HepG2 (cell line): ENCODE results near the gene CHKB. TPM values are rescaled to one million over a fixed set of nuclear protein-coding genes. Genes with fewer than 3 reads are reported as not detected.

Source experiments
- ATAC-seq: fragments of 200-7000 bp; cut with Tn5 transposase; 3 replicates; pipeline ENCODE4 v1.9.1; 2020; ENCODE audit warnings: mild to moderate bottlenecking, moderate library complexity
- BruUV-seq: library from RNA; stranded (reverse); fragments of 400-500 nt; replicated peaks from 2 replicates; lab custom pipeline; 2021; lab: Mats Ljungman, UMichigan
- CTCF ChIA-PET: fragments of 300-600 bp; formaldehyde crosslinking; extraction: SDS; loops from one replicate; lab custom pipeline; 2021; ENCODE audit warnings: low total read pairs, inconsistent platforms, low intra/inter-chr PET ratio; lab: Yijun Ruan, JAX
- POLR2A ChIA-PET: fragments of 350-600 bp; sonication (Branson Sonifier 250); formaldehyde crosslinking; loops from one replicate; lab custom pipeline; 2020; ENCODE audit warnings: antibody characterized with exemption, inconsistent platforms; lab: Yijun Ruan, JAX
- DNase-seq: peaks from one replicate; pipeline ENCODE4 v3.0.0-alpha.2; 2015; ENCODE audit warnings: low spot score
- FAIRE-seq: peaks from 3 replicates; lab custom pipeline; 2011; peaks lifted over from hg19 to GRCh38; lab: Jason Lieb, UNC
- H2AFZ ChIP-seq: one replicate; pipeline ENCODE4 v1.6.1; 2011; ENCODE audit warnings: low read length, inconsistent platforms
- H3K27ac ChIP-seq: fragments of 300-600 bp; 3 replicates; pipeline ENCODE4 v1.8.0; 2011; ENCODE audit warnings: mixed run types, mild to moderate bottlenecking, mixed read lengths, low read length, inconsistent platforms; ENCODE audit not compliant: insufficient read depth; ENCODE audit errors: extremely low read length
- H3K27me3 ChIP-seq, 2 experiments: fragments of 200-600 bp in 1 of 2; 2 replicates in 1 of 2; 3 replicates in 1 of 2; pipeline versions ENCODE4 v1.6.0 to v1.8.0; 2011; ENCODE audit warnings: low read length in 2 of 2, mild to moderate bottlenecking in 2 of 2, moderate library complexity in 2 of 2, inconsistent platforms in 1 of 2; ENCODE audit not compliant: insufficient read depth in 2 of 2, control insufficient read depth in 1 of 2
- H3K36me3 ChIP-seq, 2 experiments: fragments of 200-600 bp in 1 of 2; replicated peaks in 1 of 2; 2 replicates in 1 of 2; 3 replicates in 1 of 2; pipeline versions ENCODE4 v1.5.1 to v1.8.0; 2011; ENCODE audit warnings: low read length in 2 of 2, inconsistent platforms in 1 of 2; ENCODE audit not compliant: insufficient read depth in 2 of 2, control insufficient read depth in 1 of 2
- H3K4me1 ChIP-seq: 2 replicates; pipeline ENCODE4 v1.5.1; 2012; ENCODE audit warnings: low read length, inconsistent platforms; ENCODE audit not compliant: insufficient read depth
- H3K4me2 ChIP-seq: 2 replicates; pipeline ENCODE4 v1.6.0; 2011; ENCODE audit warnings: low read depth, low read length, inconsistent platforms
- H3K4me3 ChIP-seq, 3 experiments: fragments of 200-600 bp in 1 of 3; sonication (generic), shearing (Covaris generic) in 1 of 3; replicated peaks in 1 of 3; 2 replicates each; pipeline ENCODE4 v1.5.1; 2011 to 2016; ENCODE audit warnings: low read length in 3 of 3, inconsistent platforms in 2 of 3, low read depth in 2 of 3, mild to moderate bottlenecking in 2 of 3, control low read depth in 1 of 3, mixed read lengths in 1 of 3; ENCODE audit not compliant: insufficient read depth in 1 of 3
- H3K79me2 ChIP-seq: one replicate; pipeline ENCODE4 v1.6.1; 2011; ENCODE audit warnings: low read length, inconsistent platforms; ENCODE audit not compliant: insufficient read depth
- H3K9ac ChIP-seq: 2 replicates; pipeline ENCODE4 v1.6.0; 2011; ENCODE audit warnings: mild to moderate bottlenecking, low read depth, low read length, inconsistent platforms; ENCODE audit not compliant: insufficient read depth
- H3K9me3 ChIP-seq: 2 replicates; pipeline ENCODE4 v1.5.1; 2012; ENCODE audit warnings: mild to moderate bottlenecking, low read length
- H4K20me1 ChIP-seq: 2 replicates; pipeline ENCODE4 v1.6.0; 2011; ENCODE audit warnings: inconsistent platforms, mild to moderate bottlenecking, low read length, moderate library complexity; ENCODE audit not compliant: insufficient read depth
- ASH2L ChIP-seq: fragments of 300-600, 200-600 bp; sonication (generic); IDR thresholded peaks from 2 replicates; pipeline ENCODE4 v1.7.0; 2017; ENCODE audit warnings: low read depth, mild to moderate bottlenecking, moderate library complexity, mixed read lengths, low read length; ENCODE audit not compliant: insufficient read length
- GTF3A ChIP-seq: sonication (generic); formaldehyde crosslinking; conservative IDR thresholded peaks from 2 replicates; pipeline ENCODE4 v1.4.0; 2020; ENCODE audit warnings: mild to moderate bottlenecking, missing genetic modification reagents
- HDAC1 ChIP-seq: sonication (generic); formaldehyde crosslinking; IDR thresholded peaks from 2 replicates; pipeline ENCODE4 v1.5.1; 2020; ENCODE audit warnings: mild to moderate bottlenecking, missing genetic modification reagents
- HNF4G ChIP-seq, 2 experiments: sonication (generic) in 1 of 2; formaldehyde crosslinking in 1 of 2; IDR thresholded peaks; 2 replicates each; pipeline versions ENCODE4 v1.4.0 to v1.6.1; 2011 to 2020; ENCODE audit warnings: borderline replicate concordance in 2 of 2, low read depth in 2 of 2, mild to moderate bottlenecking in 2 of 2, low read length in 1 of 2, missing genetic modification reagents in 1 of 2, moderate library complexity in 1 of 2
- NBN ChIP-seq: fragments of 450-650 bp; conservative IDR thresholded peaks from 2 replicates; pipeline ENCODE4 v1.6.1; 2017
- NFE2L1 ChIP-seq: sonication (generic); formaldehyde crosslinking; IDR thresholded peaks from 2 replicates; pipeline ENCODE4 v1.4.0; 2020; ENCODE audit warnings: missing genetic modification reagents, mild to moderate bottlenecking, borderline replicate concordance
- RFXANK ChIP-seq: IDR thresholded peaks from 2 replicates; pipeline ENCODE4 v1.6.1; 2016
- SMAD9 ChIP-seq: sonication (generic); formaldehyde crosslinking; IDR thresholded peaks from 2 replicates; pipeline ENCODE4 v1.5.1; 2020; ENCODE audit warnings: mild to moderate bottlenecking, missing genetic modification reagents
- STAG1 ChIP-seq: sonication (generic); formaldehyde crosslinking; IDR thresholded peaks from 2 replicates; pipeline ENCODE4 v1.4.0; 2020; ENCODE audit warnings: missing genetic modification reagents
- WIZ ChIP-seq: sonication (generic); formaldehyde crosslinking; IDR thresholded peaks from 2 replicates; pipeline ENCODE4 v1.5.1; 2020; ENCODE audit warnings: mild to moderate bottlenecking, missing genetic modification reagents
- ZBTB21 ChIP-seq: sonication (generic); formaldehyde crosslinking; IDR thresholded peaks from 2 replicates; pipeline ENCODE4 v1.4.0; 2020; ENCODE audit warnings: missing genetic modification reagents
- ZC3H4 ChIP-seq: sonication (generic); formaldehyde crosslinking; IDR thresholded peaks from 2 replicates; pipeline ENCODE4 v1.4.0; 2020; ENCODE audit warnings: missing genetic modification reagents, borderline replicate concordance
- ZNF207 ChIP-seq: fragments of 450-650 bp; IDR thresholded peaks from 2 replicates; pipeline ENCODE4 v1.6.1; 2016; ENCODE audit warnings: antibody characterized with exemption, borderline replicate concordance
- ZNF350 ChIP-seq: sonication (generic); formaldehyde crosslinking; IDR thresholded peaks from 2 replicates; pipeline ENCODE4 v1.4.0; 2020; ENCODE audit warnings: mild to moderate bottlenecking, low read depth, missing genetic modification reagents, borderline replicate concordance
- ZNF567 ChIP-seq: sonication (generic); formaldehyde crosslinking; IDR thresholded peaks from 2 replicates; pipeline ENCODE4 v1.8.1; 2023; ENCODE audit warnings: mild to moderate bottlenecking, missing genetic modification reagents, borderline replicate concordance
- ZNF652 ChIP-seq: IDR thresholded peaks from 2 replicates; pipeline ENCODE4 v1.6.1; 2016; ENCODE audit warnings: low read depth, borderline replicate concordance
- ZSCAN20 ChIP-seq: sonication (generic); formaldehyde crosslinking; IDR thresholded peaks from 2 replicates; pipeline ENCODE4 v1.4.0; 2020; ENCODE audit warnings: missing genetic modification reagents, mild to moderate bottlenecking, borderline replicate concordance
- ZUFSP ChIP-seq: sonication (generic); formaldehyde crosslinking; IDR thresholded peaks from 2 replicates; pipeline ENCODE4 v1.9.0; 2021; ENCODE audit warnings: missing genetic modification reagents, mild to moderate bottlenecking, borderline replicate concordance
- WGBS: methylation state at CpG from one replicate; pipeline ENCODE4 v1.1.6; 2017; ENCODE audit warnings: low lambda C conversion rate; 5-methylcytosine and 5-hydroxymethylcytosine counted together
- in situ Hi-C: cut with HindIII; loops from 2 replicates; pipeline ENCODE4 v1.10.0; 2017; ENCODE audit warnings: low pct_unique_long_range_greater_than_20kb; ENCODE audit not compliant: extremely low pct_ligation_motif_present
- intact Hi-C: fragments of 100-400 bp; cut with micrococcal nuclease; formaldehyde crosslinking; loops from one replicate; pipeline ENCODE4 v1.10.0; 2022; ENCODE audit not compliant: unreplicated experiment
- polyA plus RNA-seq, 8 experiments: library from polyadenylated mRNA; depleted of rRNA in 3 of 8; stranded (reverse) in 7 of 8; unstranded in 1 of 8; fragments of >200 nt; fragmentation: Illumina TruSeq in 4 of 8; extraction: Trizol in 4 of 8; gene quantifications; 2 replicates each; pipeline versions ENCODE4 v1.2.1 to v1.2.3, GENCODE V29; 2011 to 2016; ENCODE audit warnings: low read depth in 4 of 8, missing spikeins in 1 of 8, mixed read lengths in 1 of 8; ENCODE audit not compliant: insufficient read depth in 1 of 8
- total RNA-seq, 5 experiments: library from RNA; depleted of rRNA; stranded (reverse); fragments of >200 nt; fragmentation: Illumina TruSeq; extraction: Trizol; gene quantifications; 2 replicates each; pipeline ENCODE4 v1.2.3, GENCODE V29; 2016; ENCODE audit warnings: low read depth in 1 of 5

Gene CHKB
- total and polyA plus RNA-seq, 2 of the 13 experiments (the other 11 are each of a cell fraction or from before 2014, with no cell fraction given) = 24.5 to 42.7 TPM

GRCh38 chr22:50560034-50560433 lies 22.6 kb downstream of the CHKB start:
- no peaks in the 10 kb centered on the region for H3K36me3 ChIP-seq
- intact Hi-C loops = loop anchor here (5.0 kb wide), 1 partner anchor 33 kb away; the partner anchor contains the start of gene SCO2
- H3K4me2 ChIP-seq = no peak overlapping the region
- no peak overlapping the region for H2AFZ ChIP-seq
- H3K9me3 ChIP-seq = no peaks in the 10 kb centered on the region
- no peaks in the 10 kb centered on the region for H3K79me2 ChIP-seq
- H4K20me1 ChIP-seq = no peaks in the 10 kb centered on the region
- DNase-seq (no peak), FAIRE-seq (no peak), ATAC-seq (no peak)
- CTCF ChIA-PET = no interaction called here
- no peak overlapping the region for H3K9ac ChIP-seq
- 57% methylated on average over 3 of the region's 3 CpGs for WGBS
- in situ Hi-C loops = no loop called here
- no TSS peak for BruUV-seq
- no peak overlapping the region for H3K27ac ChIP-seq
- peaks cover 11% of the 10 kb centered on the region for H3K4me1 ChIP-seq
- TF ChIP-seq NFE2L1 (CRISPR knock-in tag) (no peak), ZC3H4 (no peak), ZBTB21 (CRISPR knock-in tag) (no peak), GTF3A (CRISPR knock-in tag) (no peak), ZSCAN20 (CRISPR knock-in tag) (no peak), HDAC1 (no peak), ZNF350 (CRISPR knock-in tag) (no peak), ZUFSP (no peak), ZNF652 (CRISPR knock-in tag) (no peak), SMAD9 (CRISPR knock-in tag) (no peak), ASH2L (no peak), RFXANK (no peak), WIZ (CRISPR knock-in tag) (no peak), HNF4G (IDR thresholded peaks at IDR 0.05; ENCODE audit: borderline replicate concordance, low read depth, low read length) (no peak), HNF4G (CRISPR knock-in tag; IDR thresholded peaks at IDR 0.05; ENCODE audit: borderline replicate concordance, low read depth) (no peak), ZNF207 (no peak), NBN (no peak), ZNF567 (CRISPR knock-in tag) (no peak), STAG1 (no peak)
- H3K4me3 ChIP-seq = no peak overlapping the region
- POLR2A ChIA-PET = no interaction called here
- peaks cover 0 to 30% of the 10 kb centered on the region in 2 experiments; a peak in 2 of 5 replicates for H3K27me3 ChIP-seq
